Panc1 (cell line): ENCODE results near the gene PLPP1.

ENCODE experiments used
- CTCF ChIP-seq: fragments of 450-650 bp; IDR thresholded peaks from 2 replicates; pipeline ENCODE4 v1.5.1; 2017; ENCODE audit warnings: mild to moderate bottlenecking
- POLR2AphosphoS5 ChIP-seq: IDR thresholded peaks from 2 replicates; pipeline ENCODE4 v1.6.1; 2012; ENCODE audit warnings: mild to moderate bottlenecking, low read depth, low read length, moderate library complexity
- TCF7L2 ChIP-seq: IDR thresholded peaks from 2 replicates; pipeline ENCODE4 v1.6.1; 2011; ENCODE audit warnings: mild to moderate bottlenecking, low read depth, low read length, inconsistent platforms

GRCh38 chr5:55544341-55544740 is 9.6 kb upstream of the PLPP1 start:
- no peak for TF ChIP-seq POLR2AphosphoS5
- no peak for TF ChIP-seq CTCF
- TF ChIP-seq TCF7L2 = no peak
